ENCODE results near the gene EHBP1.

Gene EHBP1

GRCh38 chr2:62895632-62896009 lies 190.1 kb downstream of the EHBP1 start:
- DNase-seq: no peak

- no peak for DNase-seq
These were observed 191.8 kb downstream of the EHBP1 start for GRCh38 chr2:62897187-62897827.

GRCh38 chr2:62904344-62904743 lies 198.8 kb downstream of the EHBP1 start:
- DNase-seq: no peak

GRCh38 chr2:62908145-62908544 lies 202.6 kb downstream of the EHBP1 start:
- no peak for DNase-seq

- no peak for DNase-seq
These were observed 207.8 kb downstream of the EHBP1 start for GRCh38 chr2:62913311-62913710.

- DNase-seq: no peak
These were observed 213.5 kb downstream of the EHBP1 start for GRCh38 chr2:62919041-62919440.

GRCh38 chr2:62920070-62920469 lies 214.6 kb downstream of the EHBP1 start:
- no peak for DNase-seq

GRCh38 chr2:62923242-62923641 lies 217.7 kb downstream of the EHBP1 start:
- DNase-seq: no peak

- no peak for DNase-seq
These were observed 218.4 kb downstream of the EHBP1 start for GRCh38 chr2:62923881-62924280.

GRCh38 chr2:62928015-62928414 lies 222.5 kb downstream of the EHBP1 start:
- DNase-seq: no peak

- no peak for DNase-seq
These were observed 226.0 kb downstream of the EHBP1 start for GRCh38 chr2:62931536-62931935.

GRCh38 chr2:62933398-62933917 lies 227.9 kb downstream of the EHBP1 start:
- DNase-seq: no peak

GRCh38 chr2:62934517-62934916 lies 229.0 kb downstream of the EHBP1 start:
- no peak for DNase-seq

GRCh38 chr2:62938126-62938525 lies 232.6 kb downstream of the EHBP1 start:
- DNase-seq: no peak

- DNase-seq: no peak
These were observed 234.4 kb downstream of the EHBP1 start for GRCh38 chr2:62939735-62940491.

- no peak for DNase-seq
These were observed 235.2 kb downstream of the EHBP1 start for GRCh38 chr2:62940697-62941096.

- DNase-seq: no peak
These were observed 235.9 kb downstream of the EHBP1 start for GRCh38 chr2:62941413-62941812.

GRCh38 chr2:62944362-62944761 lies 238.8 kb downstream of the EHBP1 start:
- DNase-seq: no peak

- no peak for DNase-seq
These were observed 241.9 kb downstream of the EHBP1 start for GRCh38 chr2:62947403-62947802.

- no peak for DNase-seq
These were observed 251.1 kb downstream of the EHBP1 start for GRCh38 chr2:62956651-62957050.

- no peak for DNase-seq
These were observed 252.7 kb downstream of the EHBP1 start for GRCh38 chr2:62958206-62958605.

- no peak for DNase-seq
These were observed 258.5 kb downstream of the EHBP1 start for GRCh38 chr2:62964050-62964449.

GRCh38 chr2:62964671-62965070 lies 259.2 kb downstream of the EHBP1 start:
- DNase-seq: no peak

- no peak for DNase-seq
These were observed 261.5 kb downstream of the EHBP1 start for GRCh38 chr2:62966991-62967390.
